Measurements from ENCODE around the gene SNAP23. TPM values are rescaled to one million over a fixed set of nuclear protein-coding genes. Genes with fewer than 3 reads are reported as not detected.

Gene SNAP23
- total RNA-seq, 2 donors from 2014 or later = 86.1 to 93.9 TPM

GRCh38 chr15:42533246-42533645, 37.8 kb downstream of the SNAP23 start:
- H3K4me1 ChIP-seq (replicated peaks) = no peaks in the 10 kb centered on the region
- no peaks in the 10 kb centered on the region for H3K9me3 ChIP-seq
- intact Hi-C loops (cut with DNase I) = no loop called here
- no peaks in the 10 kb centered on the region for H3K27me3 ChIP-seq (replicated peaks; ENCODE audit: insufficient read depth)
- H3K27ac ChIP-seq = no peak overlapping the region
- TF ChIP-seq POLR2A (IDR thresholded peaks at IDR 0.05) = no peak
- TF ChIP-seq CTCF (IDR thresholded peaks at IDR 0.05) = no peak
- no peak for TF ChIP-seq POLR2AphosphoS5 (IDR thresholded peaks at IDR 0.05)
- H3K4me3 ChIP-seq = no peak overlapping the region
- no peaks in the 10 kb centered on the region for H3K36me3 ChIP-seq
- 95% methylated on average over 1 of the region's 1 CpG for WGBS
- DNase-seq (ENCODE audit: low spot score) = no peak

- 92% methylated on average over 4 of the region's 4 CpGs for WGBS
- H3K27ac ChIP-seq = no peak overlapping the region
- no peak for DNase-seq (ENCODE audit: low spot score)
- intact Hi-C loops (cut with DNase I) = loop anchor here (5.0 kb wide), 1 partner anchor 107 kb away; no protein-coding TSS in a partner anchor
- TF ChIP-seq POLR2AphosphoS5 (IDR thresholded peaks at IDR 0.05) (no peak), CTCF (IDR thresholded peaks at IDR 0.05) (no peak), POLR2A (IDR thresholded peaks at IDR 0.05) (no peak)
- no peaks in the 10 kb centered on the region for H3K36me3 ChIP-seq
- H3K27me3 ChIP-seq (replicated peaks; ENCODE audit: insufficient read depth) = no peaks in the 10 kb centered on the region
- no peaks in the 10 kb centered on the region for H3K4me1 ChIP-seq (replicated peaks)
- H3K9me3 ChIP-seq = no peaks in the 10 kb centered on the region
- no peak overlapping the region for H3K4me3 ChIP-seq
Observed at GRCh38 chr15:42544853-42545629, 49.6 kb downstream of the SNAP23 start.

- Histone ChIP-seq H3K4me3 (peak overlapping the region; percentile 75 to 77), H3K27me3 (replicated peaks; ENCODE audit: insufficient read depth) (no peaks in the 10 kb centered on the region), H3K27ac (peak overlapping the region; percentile 92 to 94), H3K9me3 (no peaks in the 10 kb centered on the region), H3K36me3 (no peaks in the 10 kb centered on the region), H3K4me1 (replicated peaks) (no peaks in the 10 kb centered on the region)
- DNase-seq (ENCODE audit: low spot score) = no peak
- no peak for TF ChIP-seq CTCF (IDR thresholded peaks at IDR 0.05)
- TF ChIP-seq POLR2AphosphoS5 (IDR thresholded peaks at IDR 0.05) = no peak
- TF ChIP-seq POLR2A (IDR thresholded peaks at IDR 0.05) = no peak
- under 1% methylated on average over 9 of the region's 9 CpGs for WGBS
- intact Hi-C loops (cut with DNase I) = loop anchor here (2.0 to 5.0 kb wide), 2 partner anchors 53 to 104 kb away; partner anchors contain the start of gene SNAP23
Observed at GRCh38 chr15:42547918-42548248, 52.4 kb downstream of the SNAP23 start.

GRCh38 chr15:42548249-42549031, 53.0 kb downstream of the SNAP23 start, which contains the start of the genes HAUS2 and LRRC57:
TSS of gene HAUS2 (plus strand) at chr15:42548838. CDS start at chr15:42548873, 35 bp downstream.
TSS of gene LRRC57 (minus strand) at chr15:42548793. CDS start at chr15:42548434, 359 bp downstream.
- Histone ChIP-seq H3K9me3 (no peaks in the 10 kb centered on the region), H3K36me3 (no peaks in the 10 kb centered on the region), H3K4me3 (peak within 1 kb of the TSS; percentile 75 to 77), H3K27ac (peak within 1 kb of the TSS; percentile 92 to 94), H3K4me1 (replicated peaks) (no peaks in the 10 kb centered on the region), H3K27me3 (replicated peaks; ENCODE audit: insufficient read depth) (no peaks in the 10 kb centered on the region)
- WGBS = 0% methylated on average over 32 of the region's 71 CpGs
- TF ChIP-seq POLR2A (IDR thresholded peaks at IDR 0.05) (peak; percentile 89), CTCF (IDR thresholded peaks at IDR 0.05) (peak in 1 of 4 experiments; percentile 23), POLR2AphosphoS5 (IDR thresholded peaks at IDR 0.05) (peak; percentile 93)
- intact Hi-C loops (cut with DNase I) = loop anchor here (2.0 to 5.0 kb wide), 2 partner anchors 54 to 104 kb away; partner anchors contain the start of gene SNAP23
- DNase-seq (ENCODE audit: low spot score) = peak; percentile 85
